GM23338 (cell line): ENCODE measurements around the gene OR2D3. TPM values are rescaled to one million over a fixed set of nuclear protein-coding genes. Genes with fewer than 3 reads are reported as not detected.

Source experiments
- ATAC-seq: fragments of 200-7000 bp; cut with Tn5 transposase; 3 replicates; pipeline ENCODE4 v1.9.1; 2020
- DNase-seq: peaks from one replicate; pipeline ENCODE4 v3.0.0-alpha.2; 2015; ENCODE audit warnings: low spot score
- H2AFZ ChIP-seq: fragments of 200-600 bp; sonication (generic); 2 replicates; pipeline ENCODE4 v1.8.0; 2016; ENCODE audit warnings: antibody characterized with exemption, mild to moderate bottlenecking, moderate library complexity
- H3F3A ChIP-seq: fragments of 200-600 bp; sonication (generic); replicated peaks from 2 replicates; pipeline ENCODE4 v1.8.0; 2017; ENCODE audit warnings: antibody characterized with exemption, mixed run types, low read depth
- H3K27ac ChIP-seq: fragments of 200-600 bp; sonication (generic); 2 replicates; pipeline ENCODE4 v1.6.1; 2016; ENCODE audit warnings: low read depth
- H3K27me3 ChIP-seq: fragments of 200-600 bp; sonication (generic); 2 replicates; pipeline ENCODE4 v1.8.0; 2016; ENCODE audit warnings: mild to moderate bottlenecking, mixed run types, moderate library complexity; ENCODE audit not compliant: insufficient read depth
- H3K36me3 ChIP-seq: fragments of 200-600 bp; sonication (generic); 2 replicates; pipeline ENCODE4 v1.8.0; 2016; ENCODE audit warnings: mild to moderate bottlenecking; ENCODE audit not compliant: insufficient read depth
- H3K4me1 ChIP-seq: fragments of 200-600 bp; sonication (generic); 2 replicates; pipeline ENCODE4 v1.8.0; 2016; ENCODE audit warnings: mild to moderate bottlenecking, moderate library complexity; ENCODE audit not compliant: insufficient read depth
- H3K4me2 ChIP-seq: fragments of 200-600 bp; sonication (generic); 2 replicates; pipeline ENCODE4 v1.7.1; 2017; ENCODE audit warnings: mixed run types
- H3K4me3 ChIP-seq: fragments of 200-600 bp; sonication (generic); 2 replicates; pipeline ENCODE4 v1.6.1; 2016; ENCODE audit warnings: mixed run types
- H3K79me2 ChIP-seq: fragments of 200-600 bp; sonication (generic); replicated peaks from 2 replicates; pipeline ENCODE4 v1.8.0; 2017; ENCODE audit warnings: mild to moderate bottlenecking; ENCODE audit not compliant: insufficient read depth
- H3K9me2 ChIP-seq: fragments of 200-600 bp; sonication (generic); 2 replicates; pipeline ENCODE4 v1.8.0; 2017; ENCODE audit not compliant: insufficient read depth
- H4K20me1 ChIP-seq: fragments of 200-600 bp; sonication (generic); replicated peaks from 2 replicates; pipeline ENCODE4 v1.8.0; 2017; ENCODE audit warnings: mild to moderate bottlenecking; ENCODE audit not compliant: insufficient read depth
- H3K27ac Mint-ChIP-seq: 2 replicates; pipeline ENCODE4 v1.8.0; 2020; ENCODE audit warnings: inconsistent platforms, mild to moderate bottlenecking, moderate library complexity, mixed read lengths
- H3K27me3 Mint-ChIP-seq: 3 replicates; pipeline ENCODE4 v1.8.0; 2022; ENCODE audit warnings: low read depth, mild to moderate bottlenecking, moderate library complexity, mixed read lengths, inconsistent platforms; ENCODE audit not compliant: insufficient read depth, poor library complexity
- H3K36me3 Mint-ChIP-seq: 3 replicates; pipeline ENCODE4 v1.8.0; 2021; ENCODE audit warnings: low read depth, mild to moderate bottlenecking, inconsistent platforms, moderate library complexity, mixed read lengths
- H3K4me1 Mint-ChIP-seq: 3 replicates; pipeline ENCODE4 v1.8.0; 2020; ENCODE audit warnings: mild to moderate bottlenecking, inconsistent platforms, mixed read lengths
- H3K4me3 Mint-ChIP-seq: 3 replicates; pipeline ENCODE4 v1.8.0; 2021; ENCODE audit warnings: moderate library complexity, mild to moderate bottlenecking, inconsistent platforms, mixed read lengths
- H3K9me3 Mint-ChIP-seq: 3 replicates; pipeline ENCODE4 v1.8.0; 2020; ENCODE audit warnings: moderate library complexity, mild to moderate bottlenecking, inconsistent platforms, mixed read lengths
- CREB1 ChIP-seq: fragments of 250-450 bp; sonication (Bioruptor Pico); IDR thresholded peaks from 2 replicates; pipeline ENCODE4 v1.5.0; 2020; ENCODE audit warnings: low read depth, mild to moderate bottlenecking, moderate library complexity
- JUNB ChIP-seq: IDR thresholded peaks from one replicate; pipeline ENCODE4 v1.6.1; 2016; ENCODE audit warnings: antibody characterized with exemption; ENCODE audit not compliant: unreplicated experiment
- STAT1 ChIP-seq: IDR thresholded peaks from one replicate; pipeline ENCODE4 v1.6.1; 2016; ENCODE audit warnings: antibody characterized with exemption; ENCODE audit not compliant: unreplicated experiment
- ZNF331 ChIP-seq: fragments of 250-450 bp; sonication (Bioruptor Pico); IDR thresholded peaks from 2 replicates; pipeline ENCODE4 v1.5.0; 2020; ENCODE audit warnings: low read depth, mild to moderate bottlenecking, moderate library complexity
- polyA plus RNA-seq: library from polyadenylated mRNA; unstranded; fragments of >200 nt; fragmentation: Nextera tagmentation; extraction: Ambion mirVana; gene quantifications from 2 replicates; pipeline ENCODE4 v1.2.1, GENCODE V29; 2016
- total RNA-seq: library from RNA; depleted of rRNA; stranded (reverse); fragments of >200 nt; shearing (Covaris generic); gene quantifications from 2 replicates; pipeline ENCODE4 v1.2.3, GENCODE V29; 2014
- TF ChIP-seq, protein P1 (sequence below): IDR thresholded peaks from one replicate; pipeline ENCODE4 v1.6.1; 2018; ENCODE audit warnings: antibody characterized with exemption; ENCODE audit not compliant: unreplicated experiment
- TF ChIP-seq, protein P2 (sequence below): IDR thresholded peaks from 2 replicates; pipeline ENCODE4 v1.6.1; 2016; ENCODE audit warnings: antibody characterized with exemption

Gene OR2D3
- total and polyA plus RNA-seq, 2 experiments from 2014 or later: 0.65 TPM; not detected in 1

DNA sequence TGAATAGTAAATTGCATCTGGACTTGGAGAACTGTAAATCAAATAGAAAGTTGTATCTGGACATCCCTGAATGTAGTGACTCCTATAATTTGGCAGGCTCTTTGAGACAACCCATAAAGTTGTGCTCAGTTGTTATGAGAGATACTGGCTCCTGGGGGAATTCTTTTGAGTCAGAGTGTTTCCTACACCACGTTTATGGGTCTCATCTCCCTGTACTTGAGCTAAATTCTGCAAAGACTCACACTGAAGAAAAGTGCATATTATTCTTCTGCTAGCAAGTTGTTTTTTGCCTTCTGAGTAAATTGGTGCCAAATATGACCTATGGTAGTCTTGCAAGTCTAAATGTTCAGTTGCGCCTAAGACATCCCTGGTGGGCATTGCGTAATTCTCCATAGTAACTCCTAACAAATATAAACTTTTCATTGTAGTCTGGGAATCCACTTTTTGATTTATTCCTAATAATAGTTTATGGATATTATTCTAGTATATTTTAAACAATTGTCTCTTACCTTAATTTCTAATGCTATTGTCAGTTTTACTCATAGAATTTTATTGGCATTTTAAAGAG lies 10.4 kb downstream of the OR2D3 start:
- Mint-ChIP-seq H3K27ac (no peak overlapping the region), H3K9me3 (no peaks in the 10 kb centered on the region), H3K36me3 (peaks cover 45% of the 10 kb centered on the region), H3K27me3 (peaks cover 4% of the 10 kb centered on the region), H3K4me1 (peaks cover 25% of the 10 kb centered on the region), H3K4me3 (no peak overlapping the region)
- H3K79me2 ChIP-seq: peaks cover 42% of the 10 kb centered on the region
- TF ChIP-seq, protein P1, sequence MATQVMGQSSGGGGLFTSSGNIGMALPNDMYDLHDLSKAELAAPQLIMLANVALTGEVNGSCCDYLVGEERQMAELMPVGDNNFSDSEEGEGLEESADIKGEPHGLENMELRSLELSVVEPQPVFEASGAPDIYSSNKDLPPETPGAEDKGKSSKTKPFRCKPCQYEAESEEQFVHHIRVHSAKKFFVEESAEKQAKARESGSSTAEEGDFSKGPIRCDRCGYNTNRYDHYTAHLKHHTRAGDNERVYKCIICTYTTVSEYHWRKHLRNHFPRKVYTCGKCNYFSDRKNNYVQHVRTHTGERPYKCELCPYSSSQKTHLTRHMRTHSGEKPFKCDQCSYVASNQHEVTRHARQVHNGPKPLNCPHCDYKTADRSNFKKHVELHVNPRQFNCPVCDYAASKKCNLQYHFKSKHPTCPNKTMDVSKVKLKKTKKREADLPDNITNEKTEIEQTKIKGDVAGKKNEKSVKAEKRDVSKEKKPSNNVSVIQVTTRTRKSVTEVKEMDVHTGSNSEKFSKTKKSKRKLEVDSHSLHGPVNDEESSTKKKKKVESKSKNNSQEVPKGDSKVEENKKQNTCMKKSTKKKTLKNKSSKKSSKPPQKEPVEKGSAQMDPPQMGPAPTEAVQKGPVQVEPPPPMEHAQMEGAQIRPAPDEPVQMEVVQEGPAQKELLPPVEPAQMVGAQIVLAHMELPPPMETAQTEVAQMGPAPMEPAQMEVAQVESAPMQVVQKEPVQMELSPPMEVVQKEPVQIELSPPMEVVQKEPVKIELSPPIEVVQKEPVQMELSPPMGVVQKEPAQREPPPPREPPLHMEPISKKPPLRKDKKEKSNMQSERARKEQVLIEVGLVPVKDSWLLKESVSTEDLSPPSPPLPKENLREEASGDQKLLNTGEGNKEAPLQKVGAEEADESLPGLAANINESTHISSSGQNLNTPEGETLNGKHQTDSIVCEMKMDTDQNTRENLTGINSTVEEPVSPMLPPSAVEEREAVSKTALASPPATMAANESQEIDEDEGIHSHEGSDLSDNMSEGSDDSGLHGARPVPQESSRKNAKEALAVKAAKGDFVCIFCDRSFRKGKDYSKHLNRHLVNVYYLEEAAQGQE: no peak
- TF ChIP-seq STAT1 (no peak), ZNF331 (CRISPR knock-in tag) (no peak)
- no peaks in the 10 kb centered on the region for H3K27me3 ChIP-seq
- no peak overlapping the region for H3K4me3 ChIP-seq
- H3K4me2 ChIP-seq: no peak overlapping the region
- H3K27ac ChIP-seq: no peak overlapping the region
- no peaks in the 10 kb centered on the region for H4K20me1 ChIP-seq
- DNase-seq: no peak
- no peaks in the 10 kb centered on the region for H3K9me2 ChIP-seq
- H3K36me3 ChIP-seq: peaks cover 10% of the 10 kb centered on the region; the same call in 1 of the 2 replicates
- H2AFZ ChIP-seq: no peak overlapping the region
- H3F3A ChIP-seq: no peaks in the 10 kb centered on the region
- H3K4me1 ChIP-seq: peaks cover 27% of the 10 kb centered on the region
- ATAC-seq: no peak

DNA sequence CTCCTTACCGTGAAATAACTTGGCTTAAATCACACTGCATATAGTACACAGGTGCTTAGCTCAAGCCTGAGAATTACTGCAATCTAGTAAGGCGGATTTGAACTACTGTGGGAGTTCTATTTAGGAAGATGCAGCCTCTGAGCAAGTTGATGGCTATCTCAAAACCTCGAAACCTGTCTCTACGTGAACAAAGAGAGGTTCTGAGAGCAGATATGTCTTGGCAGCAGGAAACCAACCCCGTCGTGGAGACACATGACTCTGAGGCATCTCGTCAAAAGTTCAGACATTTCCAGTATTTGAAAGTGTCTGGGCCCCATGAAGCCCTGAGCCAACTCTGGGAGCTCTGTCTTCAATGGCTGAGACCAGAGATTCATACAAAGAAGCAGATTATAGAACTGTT lies 11.3 kb downstream of the OR2D3 start:
- Histone ChIP-seq H3F3A (no peaks in the 10 kb centered on the region), H3K36me3 (peaks cover 10% of the 10 kb centered on the region; the same call in 1 of the 2 replicates), H3K9me2 (no peaks in the 10 kb centered on the region), H3K4me1 (peaks cover 27% of the 10 kb centered on the region), H3K79me2 (peaks cover 40% of the 10 kb centered on the region), H3K27ac (no peak overlapping the region), H3K27me3 (no peaks in the 10 kb centered on the region), H4K20me1 (no peaks in the 10 kb centered on the region), H3K4me2 (no peak overlapping the region), H2AFZ (no peak overlapping the region), H3K4me3 (no peak overlapping the region)
- Mint-ChIP-seq H3K9me3 (no peaks in the 10 kb centered on the region), H3K4me3 (no peak overlapping the region), H3K36me3 (peaks cover 48% of the 10 kb centered on the region), H3K27me3 (no peaks in the 10 kb centered on the region), H3K4me1 (peaks cover 25% of the 10 kb centered on the region), H3K27ac (no peak overlapping the region)
- ATAC-seq: no peak
- DNase-seq: no peak
- TF ChIP-seq CREB1 (no peak), JUNB (no peak)
- TF ChIP-seq, protein P2, sequence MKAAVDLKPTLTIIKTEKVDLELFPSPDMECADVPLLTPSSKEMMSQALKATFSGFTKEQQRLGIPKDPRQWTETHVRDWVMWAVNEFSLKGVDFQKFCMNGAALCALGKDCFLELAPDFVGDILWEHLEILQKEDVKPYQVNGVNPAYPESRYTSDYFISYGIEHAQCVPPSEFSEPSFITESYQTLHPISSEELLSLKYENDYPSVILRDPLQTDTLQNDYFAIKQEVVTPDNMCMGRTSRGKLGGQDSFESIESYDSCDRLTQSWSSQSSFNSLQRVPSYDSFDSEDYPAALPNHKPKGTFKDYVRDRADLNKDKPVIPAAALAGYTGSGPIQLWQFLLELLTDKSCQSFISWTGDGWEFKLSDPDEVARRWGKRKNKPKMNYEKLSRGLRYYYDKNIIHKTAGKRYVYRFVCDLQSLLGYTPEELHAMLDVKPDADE: no peak
